Fibroblast of lung (primary cell): ENCODE measurements around the gene CD82.

Experiments used
- CTCF ChIP-seq, 2 donors: IDR thresholded peaks in 1 of 2; conservative IDR thresholded peaks in 1 of 2; 1 replicate in 1 of 2; 2 replicates in 1 of 2; pipeline ENCODE4 v1.5.1; 2011 to 2012; ENCODE audit warnings: low read length in 2 of 2, control low read depth in 1 of 2, inconsistent platforms in 1 of 2, low read depth in 1 of 2, mild to moderate bottlenecking in 1 of 2
- EZH2 ChIP-seq: IDR thresholded peaks from 2 replicates; pipeline ENCODE4 v1.5.1; 2012; ENCODE audit warnings: low read length, control low read depth, mild to moderate bottlenecking; ENCODE audit errors: missing control alignments

- no peak for TF ChIP-seq EZH2
- TF ChIP-seq CTCF (conservative IDR thresholded peaks at IDR 0.05 in 1 of 2, IDR thresholded peaks at IDR 0.05 in 1 of 2; ENCODE audit: low read depth in 1 of 2, low read length in 2 of 2) = no peak
These were observed 40.5 kb downstream of the CD82 start for GRCh38 chr11:44605965-44606364.
